ENCODE measurements around the gene REC114.

DNA sequence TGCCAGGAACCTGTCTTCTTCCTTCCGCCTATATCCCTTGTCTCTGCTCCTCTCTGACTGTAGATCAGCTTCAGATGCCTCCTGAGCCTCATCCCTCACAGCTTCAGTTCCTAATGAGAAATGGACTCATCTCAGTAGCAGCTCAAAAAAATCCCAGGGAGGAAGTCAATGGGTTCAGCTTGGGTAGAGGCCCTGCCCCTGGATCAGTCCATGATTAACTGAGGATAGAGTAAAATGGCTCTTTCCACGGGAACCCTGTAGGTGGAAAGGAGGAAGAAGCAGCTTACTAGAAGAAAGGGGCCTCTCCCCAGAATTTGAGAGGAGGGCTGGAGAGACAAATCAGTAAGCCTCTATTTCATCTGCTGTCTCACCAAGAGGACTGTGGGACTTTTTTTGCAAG, 47.3 kb upstream of the REC114 start:
- TF ChIP-seq ZNF274 (IDR thresholded peaks at IDR 0.05; ENCODE audit: borderline replicate concordance, extremely low read depth, low read length) (no peak), SUZ12 (IDR thresholded peaks at IDR 0.05; ENCODE audit: low read length) (no peak), RAD21 (IDR thresholded peaks at IDR 0.05 in 1 of 2, conservative IDR thresholded peaks at IDR 0.05 in 1 of 2; ENCODE audit: low read depth in 2 of 2, low read length in 2 of 2) (no peak)
